A549 (cell line): ENCODE results near the gene GADD45B. TPM values are rescaled to one million over a fixed set of nuclear protein-coding genes. Genes with fewer than 3 reads are reported as not detected.

Source experiments
- ATAC-seq, 2 experiments: fragments of 200-7000 bp in 1 of 2; fragments of >200 bp in 1 of 2; cut with Nextera tagmentation in 1 of 2; cut with Tn5 transposase in 1 of 2; 3 replicates each; pipeline versions ENCODE4 v1.8.0 to v1.9.1; 2018 to 2020; ENCODE audit warnings: mild to moderate bottlenecking in 1 of 2, moderate library complexity in 1 of 2
- CTCF ChIA-PET: fragments of 300-600 bp; sonication (Branson Sonifier 250); formaldehyde crosslinking; extraction: SDS; loops from one replicate; lab custom pipeline; 2021; ENCODE audit warnings: antibody characterized with exemption, inconsistent platforms; lab: Yijun Ruan, JAX
- POLR2A ChIA-PET: fragments of 350-600 bp; formaldehyde crosslinking; extraction: SDS; loops from one replicate; lab custom pipeline; 2021; ENCODE audit warnings: antibody characterized with exemption, inconsistent platforms; lab: Yijun Ruan, JAX
- DNase-seq, 2 experiments: peaks; one replicate each; pipeline versions ENCODE4 v3.0.0 to v3.0.0-alpha.2; 2011 to 2016; ENCODE audit warnings: low read depth in 1 of 2, low spot score in 1 of 2
- FAIRE-seq: peaks from 2 replicates; lab custom pipeline; 2011; peaks lifted over from hg19 to GRCh38; lab: Jason Lieb, UNC
- H3K27ac ChIP-seq, 2 experiments: fragments of >200 bp; sonication (Bioruptor Twin); formaldehyde crosslinking; 3 replicates each; pipeline ENCODE4 v1.5.1; 2016 to 2017
- H3K4me1 ChIP-seq: fragments of >200 bp; sonication (Bioruptor Twin); formaldehyde crosslinking; 3 replicates; pipeline ENCODE4 v1.6.1; 2016
- H3K4me2 ChIP-seq: fragments of >200 bp; sonication (Bioruptor Twin); formaldehyde crosslinking; 3 replicates; pipeline ENCODE4 v1.6.1; 2016
- H3K4me3 ChIP-seq: fragments of >200 bp; sonication (Bioruptor Twin); formaldehyde crosslinking; 3 replicates; pipeline ENCODE4 v1.5.1; 2016
- H3K9me3 ChIP-seq: fragments of >200 bp; sonication (Bioruptor Twin); formaldehyde crosslinking; 3 replicates; pipeline ENCODE4 v1.6.1; 2016
- BHLHE40 ChIP-seq: IDR thresholded peaks from 2 replicates; pipeline ENCODE4 v1.6.1; 2012; ENCODE audit warnings: low read depth, low read length, inconsistent platforms
- CBX2 ChIP-seq: fragments of 200-600 bp; sonication (generic); IDR thresholded peaks from 2 replicates; pipeline ENCODE4 v1.6.1; 2016; ENCODE audit warnings: low read depth, mild to moderate bottlenecking, borderline replicate concordance
- CHD4 ChIP-seq: fragments of 200-600 bp; sonication (generic); IDR thresholded peaks from 2 replicates; pipeline ENCODE4 v1.6.1; 2016; ENCODE audit warnings: antibody characterized with exemption, mild to moderate bottlenecking, borderline replicate concordance
- FOXS1 ChIP-seq: fragments of 250-450 bp; sonication (Bioruptor Pico); IDR thresholded peaks from 2 replicates; pipeline ENCODE4 v1.5.0; 2020; ENCODE audit warnings: mild to moderate bottlenecking, moderate library complexity
- HES2 ChIP-seq: fragments of >200 bp; sonication (Bioruptor Twin); formaldehyde crosslinking; IDR thresholded peaks from 2 replicates; pipeline ENCODE4 v1.6.1; 2016
- HOXB13 ChIP-seq: fragments of 250-450 bp; sonication (Bioruptor Pico); IDR thresholded peaks from 2 replicates; pipeline ENCODE4 v1.5.0; 2020; ENCODE audit warnings: low read depth, mild to moderate bottlenecking, moderate library complexity
- MAZ ChIP-seq: fragments of 150-350 bp; IDR thresholded peaks from 2 replicates; pipeline ENCODE4 v1.6.1; 2014; ENCODE audit warnings: antibody characterized with exemption, low read depth, low read length, borderline replicate concordance
- MYC ChIP-seq: IDR thresholded peaks from 2 replicates; pipeline ENCODE4 v1.6.1; 2012; ENCODE audit warnings: mild to moderate bottlenecking, inconsistent platforms, low read length, improper control_type of control experiment, borderline replicate concordance
- POLR2A ChIP-seq: IDR thresholded peaks from 2 replicates; pipeline ENCODE4 v1.6.1; 2012; ENCODE audit warnings: mild to moderate bottlenecking, low read length
- RCOR1 ChIP-seq: fragments of 150-350 bp; IDR thresholded peaks from 2 replicates; pipeline ENCODE4 v1.6.1; 2014; ENCODE audit warnings: antibody characterized with exemption, low read length, low read depth
- TFCP2L1 ChIP-seq: fragments of 250-450 bp; sonication (Bioruptor Pico); IDR thresholded peaks from 2 replicates; pipeline ENCODE4 v1.5.0; 2021; ENCODE audit warnings: mild to moderate bottlenecking
- ZFP36 ChIP-seq: fragments of 450-650 bp; IDR thresholded peaks from 2 replicates; pipeline ENCODE4 v1.6.1; 2014; ENCODE audit warnings: borderline replicate concordance; ENCODE audit not compliant: partially characterized antibody
- ZNF302 ChIP-seq: fragments of 250-450 bp; sonication (Bioruptor Pico); IDR thresholded peaks from 2 replicates; pipeline ENCODE4 v1.9.0; 2021; ENCODE audit warnings: inconsistent platforms, mild to moderate bottlenecking, moderate library complexity
- WGBS: methylation state at CpG from one replicate; pipeline ENCODE4 v1.1.6; 2017; ENCODE audit errors: missing lambda C conversion rate; 5-methylcytosine and 5-hydroxymethylcytosine counted together
- polyA plus RNA-seq, 4 experiments: library from polyadenylated mRNA; depleted of rRNA in 3 of 4; stranded (reverse); fragments of >200 nt; fragmentation: RNase III in 1 of 4; extraction: RNeasy Plus Mini Kit Qiagen cat#74134 plus additional on column Dnase treatment in 1 of 4; gene quantifications; 2 replicates in 3 of 4; 3 replicates in 1 of 4; pipeline ENCODE4 v1.2.3, GENCODE V29; 2011 to 2017
- TF ChIP-seq, protein P1 (sequence below): fragments of 450-650 bp; IDR thresholded peaks from 2 replicates; pipeline ENCODE4 v1.6.1; 2014; ENCODE audit warnings: antibody characterized with exemption
- TF ChIP-seq, protein P2 (sequence below): fragments of >200 bp; sonication (Bioruptor Twin); formaldehyde crosslinking; IDR thresholded peaks from 3 replicates; pipeline ENCODE4 v1.6.1; 2016
- TF ChIP-seq, protein P3 (sequence below): fragments of 250-450 bp; sonication (Bioruptor Pico); IDR thresholded peaks from 2 replicates; pipeline ENCODE4 v1.5.0; 2020; ENCODE audit warnings: low read depth, mild to moderate bottlenecking, moderate library complexity
- TF ChIP-seq, protein P4 (sequence below): IDR thresholded peaks from 2 replicates; pipeline ENCODE4 v1.6.1; 2012; ENCODE audit warnings: low read depth, borderline replicate concordance

The GADD45B gene
- polyA plus RNA-seq, 2 of the 4 experiments (the other 2 are of a cell fraction), result 39.9 to 72.5 TPM

GRCh38 chr19:2455851-2456570, 19.9 kb upstream of the GADD45B start:
- TF ChIP-seq FOXS1 (CRISPR knock-in tag) (no peak), BHLHE40 (no peak), CBX2 (no peak), ZNF302 (CRISPR knock-in tag) (no peak), MAZ (no peak)
- TF ChIP-seq, protein P1, sequence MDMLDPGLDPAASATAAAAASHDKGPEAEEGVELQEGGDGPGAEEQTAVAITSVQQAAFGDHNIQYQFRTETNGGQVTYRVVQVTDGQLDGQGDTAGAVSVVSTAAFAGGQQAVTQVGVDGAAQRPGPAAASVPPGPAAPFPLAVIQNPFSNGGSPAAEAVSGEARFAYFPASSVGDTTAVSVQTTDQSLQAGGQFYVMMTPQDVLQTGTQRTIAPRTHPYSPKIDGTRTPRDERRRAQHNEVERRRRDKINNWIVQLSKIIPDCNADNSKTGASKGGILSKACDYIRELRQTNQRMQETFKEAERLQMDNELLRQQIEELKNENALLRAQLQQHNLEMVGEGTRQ, result no peak
- TF ChIP-seq, all 56 proteins: peak for 0
- peak; percentile 42 to 49; a peak in 2 of 6 replicates for ATAC-seq
- POLR2A ChIA-PET, result interaction anchor here (0.6 to 2.7 kb wide), 4 partner anchors 20 to 155 kb away, joined by 3 to 20 read pairs (median 9); partner anchors contain the start of genes GADD45B and TIMM13
- no CpG with 5 or more reads among the region's 62 CpGs for WGBS
- no peak for FAIRE-seq
- H3K4me1 ChIP-seq, result peaks cover 16% of the 10 kb centered on the region; the same call in 1 of the 3 replicates
- CTCF ChIA-PET, result interaction anchor here (1.0 to 2.2 kb wide), 2 partner anchors 16 to 18 kb away, joined by 3 to 7 read pairs; no protein-coding TSS in a partner anchor
- H3K9me3 ChIP-seq, result no peaks in the 10 kb centered on the region
- DNase-seq, result no peak
- peak overlapping the region; percentile 95 to 100 for H3K27ac ChIP-seq
- H3K4me3 ChIP-seq, result peak overlapping the region; percentile 98
- H3K4me2 ChIP-seq, result peak overlapping the region; percentile 94

DNA sequence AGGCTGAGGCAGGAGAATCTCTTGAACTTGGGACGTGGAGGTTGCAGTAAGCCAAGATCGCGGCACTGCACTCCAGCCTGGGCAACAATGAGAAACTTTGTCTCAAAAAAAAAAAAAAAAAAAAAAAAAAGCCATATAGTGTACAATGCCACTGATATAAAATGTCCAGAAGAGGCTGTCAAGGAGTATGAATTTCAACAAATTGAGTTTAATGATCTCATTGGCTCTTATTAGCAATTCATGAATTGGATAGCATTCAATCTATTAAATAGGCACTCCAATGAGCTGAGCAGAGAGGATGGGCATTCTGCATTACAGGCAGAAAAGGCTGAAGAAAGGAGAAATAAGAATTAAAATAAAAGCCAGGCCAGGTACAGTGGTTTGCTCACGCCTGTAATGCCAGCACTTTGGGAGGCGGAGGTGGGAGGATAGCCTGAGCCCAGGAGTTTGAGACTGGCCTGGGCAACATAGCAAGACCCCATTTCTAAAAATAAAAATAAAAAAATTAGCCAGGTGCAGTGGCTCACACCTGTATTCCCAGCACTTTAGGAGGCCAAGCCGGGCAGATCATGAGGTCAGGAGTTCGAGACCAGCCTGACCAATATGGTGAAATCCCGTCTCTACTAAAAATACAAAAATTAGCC, 18.4 kb upstream of the GADD45B start:
- ChIA-PET CTCF (interaction anchor here (1.0 to 2.3 kb wide), 5 partner anchors 14 to 154 kb away, joined by 3 to 7 read pairs (median 4); no protein-coding TSS in a partner anchor), POLR2A (interaction anchor here (1.3 to 2.7 kb wide), 3 partner anchors 19 to 154 kb away, joined by 4 to 20 read pairs (median 14); partner anchors contain the start of genes GADD45B and TIMM13)
- 87% methylated on average over 8 of the region's 8 CpGs for WGBS
- Histone ChIP-seq H3K4me2 (peak overlapping the region; percentile 78), H3K4me1 (peaks cover 16% of the 10 kb centered on the region; the same call in 1 of the 3 replicates), H3K9me3 (no peaks in the 10 kb centered on the region), H3K4me3 (peak overlapping the region; percentile 98; the same call in 2 of the 3 replicates), H3K27ac (peak overlapping the region; percentile 95 to 100)
- no peak for FAIRE-seq
- DNase-seq, result no peak
- no peak for TF ChIP-seq RCOR1
- TF ChIP-seq, protein P2, sequence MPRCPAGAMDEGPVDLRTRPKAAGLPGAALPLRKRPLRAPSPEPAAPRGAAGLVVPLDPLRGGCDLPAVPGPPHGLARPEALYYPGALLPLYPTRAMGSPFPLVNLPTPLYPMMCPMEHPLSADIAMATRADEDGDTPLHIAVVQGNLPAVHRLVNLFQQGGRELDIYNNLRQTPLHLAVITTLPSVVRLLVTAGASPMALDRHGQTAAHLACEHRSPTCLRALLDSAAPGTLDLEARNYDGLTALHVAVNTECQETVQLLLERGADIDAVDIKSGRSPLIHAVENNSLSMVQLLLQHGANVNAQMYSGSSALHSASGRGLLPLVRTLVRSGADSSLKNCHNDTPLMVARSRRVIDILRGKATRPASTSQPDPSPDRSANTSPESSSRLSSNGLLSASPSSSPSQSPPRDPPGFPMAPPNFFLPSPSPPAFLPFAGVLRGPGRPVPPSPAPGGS, result no peak
- TF ChIP-seq HES2, result no peak
- no peak for TF ChIP-seq CHD4
- no peak for TF ChIP-seq POLR2A
- no peak for TF ChIP-seq ZFP36
- TF ChIP-seq, protein P3, sequence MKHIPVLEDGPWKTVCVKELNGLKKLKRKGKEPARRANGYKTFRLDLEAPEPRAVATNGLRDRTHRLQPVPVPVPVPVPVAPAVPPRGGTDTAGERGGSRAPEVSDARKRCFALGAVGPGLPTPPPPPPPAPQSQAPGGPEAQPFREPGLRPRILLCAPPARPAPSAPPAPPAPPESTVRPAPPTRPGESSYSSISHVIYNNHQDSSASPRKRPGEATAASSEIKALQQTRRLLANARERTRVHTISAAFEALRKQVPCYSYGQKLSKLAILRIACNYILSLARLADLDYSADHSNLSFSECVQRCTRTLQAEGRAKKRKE (CRISPR knock-in tag), result no peak
- TF ChIP-seq, protein P4, sequence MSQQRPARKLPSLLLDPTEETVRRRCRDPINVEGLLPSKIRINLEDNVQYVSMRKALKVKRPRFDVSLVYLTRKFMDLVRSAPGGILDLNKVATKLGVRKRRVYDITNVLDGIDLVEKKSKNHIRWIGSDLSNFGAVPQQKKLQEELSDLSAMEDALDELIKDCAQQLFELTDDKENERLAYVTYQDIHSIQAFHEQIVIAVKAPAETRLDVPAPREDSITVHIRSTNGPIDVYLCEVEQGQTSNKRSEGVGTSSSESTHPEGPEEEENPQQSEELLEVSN, result no peak
- TF ChIP-seq TFCP2L1 (CRISPR knock-in tag), result no peak
- no peak for TF ChIP-seq HOXB13
- no peak for TF ChIP-seq MYC
- ATAC-seq, result no peak
